B cell (primary cell): ENCODE data around the gene MCF2L.

Source experiments
- CTCF ChIP-seq: fragments of 200-600 bp; IDR thresholded peaks from one replicate; pipeline ENCODE4 v1.8.0; 2022; ENCODE audit warnings: antibody characterized with exemption, mild to moderate bottlenecking
- EZH2 ChIP-seq: IDR thresholded peaks from 2 replicates; pipeline ENCODE4 v1.6.1; 2012; ENCODE audit warnings: borderline replicate concordance, low read depth, mild to moderate bottlenecking, moderate library complexity, low read length; ENCODE audit not compliant: insufficient read depth, poor library complexity, severe bottlenecking

GRCh38 chr13:113002913-113003290, 33.9 kb downstream of the MCF2L start:
- TF ChIP-seq CTCF = no peak
- no peak for TF ChIP-seq EZH2
